ENCODE results near the gene ATOX1.
A peak's percentile ranks its signal among the peaks of the same experiment; 100 is the strongest.

- peak; percentile 77 for TF ChIP-seq CTCF (IDR thresholded peaks at IDR 0.05; ENCODE audit: insufficient read depth, low read depth, low read length)
- no peak for TF ChIP-seq EZH2 (IDR thresholded peaks at IDR 0.05; ENCODE audit: insufficient read depth, low read length)
Measured at GRCh38 chr5:151742870-151743294, 15.5 kb downstream of the ATOX1 start.
